ENCODE measurements around the gene DENND5A. TPM values are rescaled to one million over a fixed set of nuclear protein-coding genes. Genes with fewer than 3 reads are reported as not detected.
"Not testable (repeated sequence)": the region's sequence is repeated elsewhere in the genome, so short reads cannot be mapped to it uniquely, and the experiment has no call there.

DENND5A gene
- total and polyA plus RNA-seq, 10 of the 15 experiments (the other 5 are each of a cell fraction or from before 2014, with no cell fraction given): 15.6 to 157 (median 85.1) TPM

GRCh38 chr11:9098455-9098854 is 166.7 kb downstream of the DENND5A start:
- intact Hi-C loops (cut with micrococcal nuclease; ENCODE audit: unreplicated experiment): loop anchor here (5.0 to 10.0 kb wide), 2 partner anchors 34 to 84 kb away; no protein-coding TSS in a partner anchor
- H3K4me2 ChIP-seq (ENCODE audit: control insufficient read depth, insufficient read depth); H4K20me1 ChIP-seq (ENCODE audit: control insufficient read depth, insufficient read depth); H2AFZ ChIP-seq (ENCODE audit: control insufficient read depth, low read depth, low read length); H3K27ac ChIP-seq (ENCODE audit: control insufficient read depth, insufficient read depth); H3K79me2 ChIP-seq (ENCODE audit: control insufficient read depth, insufficient read depth, low read length); DNase-seq (ENCODE audit: low read depth, low spot score); BruUV-seq (replicated peaks); ATAC-seq; POLR2A ChIA-PET; H3K4me3 ChIP-seq; H3K36me3 ChIP-seq (ENCODE audit: control insufficient read depth in 2 of 2, insufficient read depth in 2 of 2, low read length in 1 of 2); FAIRE-seq; H3K9me3 ChIP-seq (replicated peaks; ENCODE audit: control insufficient read depth, insufficient read depth, low read length); in situ Hi-C loops (cut with MboI); H3K9ac ChIP-seq (ENCODE audit: control insufficient read depth, insufficient read depth, low read length); H3K4me1 ChIP-seq (ENCODE audit: control insufficient read depth, insufficient read depth, low read length); H3K27me3 ChIP-seq (replicated peaks in 1 of 2; ENCODE audit: control insufficient read depth in 2 of 2, insufficient read depth in 2 of 2, low read length in 1 of 2); RAD21 ChIA-PET (ENCODE audit: unreplicated experiment): not testable (repeated sequence)
- ChIA-PET SMC1A (ENCODE audit: uncharacterized antibody, unreplicated experiment) (interaction anchor here (3.1 kb wide), 1 partner anchor 83 kb away, joined by 10 read pairs; no protein-coding TSS in a partner anchor), CTCF (interaction anchor here (7.8 kb wide), 1 partner anchor 83 kb away, joined by 107 read pairs; no protein-coding TSS in a partner anchor)
- 0% methylated on average over 2 of the region's 2 CpGs for WGBS (ENCODE audit: insufficient coverage, insufficient replicate concordance, low lambda C conversion rate, missing lambda C conversion rate)

DNA sequence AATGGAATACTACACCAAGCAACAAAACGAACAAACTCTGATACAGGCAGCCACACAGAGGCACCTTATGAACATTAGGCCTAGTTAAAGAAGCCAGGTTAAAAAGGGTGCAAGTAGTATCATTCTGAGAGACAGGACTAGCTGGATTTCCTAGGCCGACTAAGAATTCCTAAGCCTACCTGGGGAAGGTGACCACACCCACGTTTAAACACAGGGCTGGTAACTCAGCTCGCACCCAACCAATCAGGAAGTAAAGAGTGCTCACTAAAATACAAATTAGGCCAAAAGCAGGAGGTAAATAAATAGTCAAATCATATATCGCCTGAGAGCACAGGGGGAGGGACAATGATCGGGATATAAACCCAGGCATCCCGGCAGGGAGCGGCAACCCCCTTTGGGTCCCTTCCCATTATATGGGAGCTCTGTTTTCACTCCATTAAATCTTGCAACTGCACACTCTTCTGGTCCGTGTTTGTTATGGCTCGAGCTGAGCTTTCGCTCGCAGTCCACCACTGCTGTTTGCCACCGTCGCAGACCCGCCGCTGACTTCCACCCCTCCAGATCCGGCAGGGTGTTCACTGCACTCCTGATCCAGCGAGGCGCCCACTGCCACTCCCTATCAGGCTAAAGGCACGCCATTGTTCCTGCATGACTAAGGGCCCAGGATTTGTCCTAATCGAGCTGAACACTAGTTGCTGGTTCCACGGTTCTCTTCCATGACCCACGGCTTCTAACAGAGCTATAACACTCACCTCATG is 167.8 kb downstream of the DENND5A start:
- not testable (repeated sequence) for DNase-seq (ENCODE audit: low read depth, low spot score)

More for the DNA sequence above, 167.8 kb downstream of the DENND5A start:
- H3K4me1 ChIP-seq (ENCODE audit: control insufficient read depth, insufficient read depth, low read length); H2AFZ ChIP-seq (ENCODE audit: control insufficient read depth, low read depth, low read length); H3K4me2 ChIP-seq (ENCODE audit: control insufficient read depth, insufficient read depth); RAD21 ChIA-PET (ENCODE audit: unreplicated experiment); H3K9me3 ChIP-seq (replicated peaks; ENCODE audit: control insufficient read depth, insufficient read depth, low read length); H3K9ac ChIP-seq (ENCODE audit: control insufficient read depth, insufficient read depth, low read length); H3K36me3 ChIP-seq (ENCODE audit: control insufficient read depth in 2 of 2, insufficient read depth in 2 of 2, low read length in 1 of 2); ATAC-seq; H3K27me3 ChIP-seq (replicated peaks in 1 of 2; ENCODE audit: control insufficient read depth in 2 of 2, insufficient read depth in 2 of 2, low read length in 1 of 2); H4K20me1 ChIP-seq (ENCODE audit: control insufficient read depth, insufficient read depth); H3K79me2 ChIP-seq (ENCODE audit: control insufficient read depth, insufficient read depth, low read length); in situ Hi-C loops (cut with MboI); H3K27ac ChIP-seq (ENCODE audit: control insufficient read depth, insufficient read depth); BruUV-seq (replicated peaks); H3K4me3 ChIP-seq; FAIRE-seq: not testable (repeated sequence)
- intact Hi-C loops (cut with micrococcal nuclease; ENCODE audit: unreplicated experiment): loop anchor here (5.0 to 10.0 kb wide), 2 partner anchors 35 to 83 kb away; no protein-coding TSS in a partner anchor
- ChIA-PET POLR2A (interaction anchor here (0.6 kb wide), 1 partner anchor 137 kb away, joined by 3 read pairs; no protein-coding TSS in a partner anchor), CTCF (interaction anchor here (0.8 to 7.8 kb wide), 5 partner anchors 20 to 480 kb away, joined by 3 to 107 read pairs (median 3); no protein-coding TSS in a partner anchor), SMC1A (ENCODE audit: uncharacterized antibody, unreplicated experiment) (interaction anchor here (0.6 to 3.1 kb wide), 3 partner anchors 28 to 95 kb away, joined by 3 to 10 read pairs (median 4); no protein-coding TSS in a partner anchor)
- WGBS (ENCODE audit: insufficient coverage, insufficient replicate concordance, low lambda C conversion rate, missing lambda C conversion rate): 54% methylated on average over 23 of the region's 23 CpGs
